AG09309 (cell line): ENCODE data around the gene RNF187.
A peak's percentile ranks its signal among the peaks of the same experiment; 100 is the strongest.

ENCODE experiments used
- DNase-seq: peaks from one replicate; pipeline ENCODE4 v3.0.0-alpha.2; 2010; ENCODE audit warnings: low read depth
- H3K4me3 ChIP-seq: 2 replicates; pipeline ENCODE4 v1.5.1; 2011; ENCODE audit warnings: mild to moderate bottlenecking, low read depth, low read length, moderate library complexity; ENCODE audit not compliant: control insufficient read depth
- CTCF ChIP-seq: IDR thresholded peaks from 2 replicates; pipeline ENCODE4 v1.5.1; 2011; ENCODE audit warnings: mild to moderate bottlenecking, low read depth, low read length, inconsistent platforms; ENCODE audit not compliant: insufficient read depth, control insufficient read depth; ENCODE audit errors: missing control alignments

The RNF187 gene

GRCh38 chr1:228474507-228474906 is 12.7 kb upstream of the RNF187 start:
- H3K4me3 ChIP-seq = no peak overlapping the region
- no peak for DNase-seq
- TF ChIP-seq CTCF = no peak

GRCh38 chr1:228475812-228476211 is 11.4 kb upstream of the RNF187 start:
- no peak for DNase-seq
- no peak for TF ChIP-seq CTCF
- no peak overlapping the region for H3K4me3 ChIP-seq

DNA sequence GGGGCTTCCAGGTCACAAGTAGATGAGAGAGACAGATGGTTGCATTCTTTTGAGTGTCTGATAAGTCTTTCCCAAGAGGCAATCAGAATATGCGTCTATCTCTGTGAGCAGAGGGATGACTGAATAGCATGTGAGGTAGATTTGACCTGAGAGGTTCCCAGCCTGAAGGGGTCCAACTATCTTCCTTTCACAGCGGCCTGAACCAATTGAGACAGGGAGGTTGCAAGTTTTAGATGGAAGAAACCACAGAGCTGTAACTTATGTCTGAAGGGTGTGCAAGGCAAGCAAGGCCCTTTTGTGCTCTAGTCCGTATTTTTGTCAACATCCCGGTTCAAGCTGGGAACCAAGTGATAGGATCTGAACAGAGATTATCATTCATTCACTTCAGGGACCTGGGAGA is 9.9 kb upstream of the RNF187 start:
- DNase-seq = no peak

GRCh38 chr1:228478326-228478725 is 8.9 kb upstream of the RNF187 start:
- TF ChIP-seq CTCF = no peak
- no peak overlapping the region for H3K4me3 ChIP-seq
- DNase-seq = no peak

More for the DNA sequence above, 9.9 kb upstream of the RNF187 start:
- no peak for TF ChIP-seq CTCF
- H3K4me3 ChIP-seq = no peak overlapping the region

DNA sequence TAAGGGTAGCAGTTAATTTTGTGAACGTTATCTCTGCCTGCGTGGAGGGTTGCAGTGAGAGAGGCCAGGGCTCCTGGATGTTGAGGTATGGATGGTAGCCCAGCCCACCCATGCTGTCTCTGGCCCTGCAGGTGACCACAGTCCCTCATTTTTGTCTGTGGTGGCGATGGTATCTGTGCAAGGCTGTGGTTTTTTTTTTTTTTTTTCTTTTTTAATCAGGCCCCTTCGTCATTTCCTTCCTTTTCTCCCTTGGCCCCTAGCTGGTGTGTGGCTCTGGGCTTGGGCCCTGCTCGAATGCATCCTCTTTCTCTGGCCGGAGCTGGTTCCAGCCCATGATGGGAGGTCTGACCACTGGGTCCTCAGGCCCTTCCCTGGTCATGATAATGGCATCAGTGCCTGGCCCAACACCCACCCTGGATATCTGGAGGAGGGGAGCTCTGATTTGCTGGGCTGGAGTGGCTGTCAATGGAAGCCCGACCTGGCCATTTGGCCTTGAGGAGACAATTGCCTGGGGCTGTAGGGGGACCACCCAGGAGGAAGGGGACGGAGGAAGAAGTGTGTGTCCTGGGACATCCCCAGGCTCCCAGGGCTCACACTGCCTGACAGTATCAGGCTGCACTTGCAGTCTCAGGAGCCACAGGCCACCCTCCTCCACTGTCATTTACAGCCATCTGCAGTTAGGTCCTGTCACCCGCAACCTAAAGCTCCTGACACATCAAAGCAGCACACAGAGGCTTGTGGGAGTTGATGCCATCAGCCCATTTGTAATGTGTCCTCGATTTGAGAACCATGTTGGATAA is 8.1 kb upstream of the RNF187 start:
- H3K4me3 ChIP-seq = no peak overlapping the region
- DNase-seq = no peak
- TF ChIP-seq CTCF = no peak

DNA sequence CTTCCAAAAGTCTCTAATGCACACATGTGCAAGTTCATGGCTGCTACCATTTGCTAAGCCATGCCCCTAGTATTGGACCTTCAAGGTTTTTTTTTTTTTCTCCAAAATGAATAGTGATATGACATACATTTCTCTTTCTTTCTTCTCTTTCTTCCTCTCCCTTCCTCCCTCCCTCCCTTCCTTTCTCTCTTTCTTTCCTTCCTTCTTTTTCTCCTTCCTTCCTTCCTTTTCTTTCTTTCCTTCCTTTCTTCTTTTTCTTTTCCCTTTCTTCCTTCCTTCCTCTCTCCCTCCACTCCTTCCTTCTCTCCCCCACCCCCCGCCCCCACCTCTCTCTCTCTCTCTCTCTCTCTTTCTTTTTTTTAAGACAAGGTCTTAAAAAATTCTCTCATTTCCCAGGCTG is 3.4 kb upstream of the RNF187 start:
- H3K4me3 ChIP-seq = no peak overlapping the region
- no peak for TF ChIP-seq CTCF
- no peak for DNase-seq

DNA sequence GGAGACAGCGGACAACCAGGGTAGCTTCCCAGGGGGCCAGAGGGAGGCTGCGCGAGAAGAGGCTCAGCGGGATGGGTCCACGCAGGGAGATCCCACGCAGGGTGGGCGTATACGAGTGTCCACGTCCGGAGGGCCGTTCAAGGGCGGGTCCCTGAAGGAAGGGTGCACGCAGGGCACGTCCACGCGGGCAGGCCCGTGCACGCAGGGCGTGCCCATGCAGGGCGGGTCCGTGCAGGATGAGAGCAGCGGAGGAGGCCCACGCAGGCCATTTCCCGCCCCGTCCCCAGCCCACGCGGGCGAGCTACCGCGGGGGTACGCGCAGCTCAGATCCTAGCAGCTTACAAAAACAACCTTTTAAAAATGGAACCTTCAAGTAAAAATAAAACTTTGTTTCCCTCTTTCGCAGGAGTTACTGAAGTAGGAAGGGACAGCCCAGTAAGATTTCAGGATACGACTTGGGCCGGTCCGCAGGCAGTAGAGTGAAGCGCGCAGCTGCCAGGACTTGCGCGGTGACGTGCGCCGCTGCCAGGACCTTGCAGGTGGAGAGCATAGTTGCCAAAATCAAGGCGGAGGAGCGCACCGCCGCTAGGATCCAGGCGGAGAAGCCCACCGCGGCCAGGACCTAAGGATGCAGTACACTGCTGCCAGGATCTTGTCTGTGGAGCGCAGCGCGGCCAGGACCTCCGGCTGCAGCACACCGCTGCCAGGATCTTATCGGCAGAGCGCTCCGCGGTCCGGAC is 416 bp upstream of the RNF187 start:
- no peak for TF ChIP-seq CTCF
- H3K4me3 ChIP-seq = peak overlapping the region; percentile 82
- DNase-seq = peak; percentile 75
